GM06990 (cell line): ENCODE results near the gene ZHX3.

Experiments
- DNase-seq: peaks from one replicate; pipeline ENCODE4 v3.0.0-alpha.2; 2011; ENCODE audit not compliant: insufficient read length; ENCODE audit errors: extremely low read depth
- H3K27me3 ChIP-seq: replicated peaks from 2 replicates; pipeline ENCODE4 v1.6.0; 2011; ENCODE audit warnings: low read length; ENCODE audit not compliant: control insufficient read depth, insufficient read depth
- H3K36me3 ChIP-seq: 2 replicates; pipeline ENCODE4 v1.5.1; 2011; ENCODE audit warnings: low read length; ENCODE audit not compliant: control insufficient read depth, insufficient read depth
- H3K4me3 ChIP-seq: replicated peaks from 2 replicates; pipeline ENCODE4 v1.5.1; 2011; ENCODE audit warnings: low read depth, mild to moderate bottlenecking, control low read depth, low read length
- TF ChIP-seq, protein P1 (sequence below): IDR thresholded peaks from 2 replicates; pipeline ENCODE4 v1.5.1; 2011; ENCODE audit warnings: low read length, control low read depth, mild to moderate bottlenecking, inconsistent platforms; ENCODE audit not compliant: insufficient read depth, poor library complexity, severe bottlenecking

The ZHX3 gene

DNA sequence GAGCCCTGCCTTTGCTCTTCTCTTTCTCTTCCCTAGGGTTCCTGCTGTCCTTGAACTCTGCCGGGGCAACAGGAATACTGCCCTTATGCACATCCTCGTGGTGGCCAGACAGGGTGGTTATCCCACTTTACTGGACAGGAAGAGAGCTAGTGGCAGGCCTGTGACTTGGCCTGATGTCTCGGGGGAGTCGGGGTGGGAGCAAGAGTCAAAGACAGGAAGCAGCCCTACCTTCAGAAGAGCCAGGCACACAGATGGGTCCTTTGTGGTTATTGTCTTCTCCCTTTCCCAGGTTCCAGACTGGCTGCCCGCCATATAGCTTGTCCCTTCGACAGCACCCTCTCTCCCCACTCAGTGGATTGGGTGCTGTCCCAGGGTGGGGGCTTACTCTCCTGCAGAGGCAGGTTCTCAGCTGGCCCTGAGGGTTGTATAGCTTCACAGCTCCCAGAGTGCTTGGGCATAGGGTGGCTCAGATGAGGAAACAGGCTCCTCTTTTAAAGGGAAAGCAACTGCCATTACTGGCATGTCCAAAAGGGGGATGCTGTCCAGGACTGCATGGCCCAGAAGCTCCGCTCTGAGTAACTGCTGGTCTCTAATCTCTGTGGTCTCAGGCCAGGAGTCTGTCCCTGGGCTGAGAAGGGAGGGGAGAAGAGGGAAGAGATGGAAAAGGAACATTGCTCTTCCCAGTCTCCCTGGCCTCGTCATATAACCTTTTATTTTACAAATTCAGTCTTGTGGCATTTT lies 162.9 kb downstream of the ZHX3 start:
- H3K4me3 ChIP-seq: no peak overlapping the region
- no peak for DNase-seq
- no peaks in the 10 kb centered on the region; the same call in 1 of the 2 replicates for H3K36me3 ChIP-seq
- TF ChIP-seq, protein P1, sequence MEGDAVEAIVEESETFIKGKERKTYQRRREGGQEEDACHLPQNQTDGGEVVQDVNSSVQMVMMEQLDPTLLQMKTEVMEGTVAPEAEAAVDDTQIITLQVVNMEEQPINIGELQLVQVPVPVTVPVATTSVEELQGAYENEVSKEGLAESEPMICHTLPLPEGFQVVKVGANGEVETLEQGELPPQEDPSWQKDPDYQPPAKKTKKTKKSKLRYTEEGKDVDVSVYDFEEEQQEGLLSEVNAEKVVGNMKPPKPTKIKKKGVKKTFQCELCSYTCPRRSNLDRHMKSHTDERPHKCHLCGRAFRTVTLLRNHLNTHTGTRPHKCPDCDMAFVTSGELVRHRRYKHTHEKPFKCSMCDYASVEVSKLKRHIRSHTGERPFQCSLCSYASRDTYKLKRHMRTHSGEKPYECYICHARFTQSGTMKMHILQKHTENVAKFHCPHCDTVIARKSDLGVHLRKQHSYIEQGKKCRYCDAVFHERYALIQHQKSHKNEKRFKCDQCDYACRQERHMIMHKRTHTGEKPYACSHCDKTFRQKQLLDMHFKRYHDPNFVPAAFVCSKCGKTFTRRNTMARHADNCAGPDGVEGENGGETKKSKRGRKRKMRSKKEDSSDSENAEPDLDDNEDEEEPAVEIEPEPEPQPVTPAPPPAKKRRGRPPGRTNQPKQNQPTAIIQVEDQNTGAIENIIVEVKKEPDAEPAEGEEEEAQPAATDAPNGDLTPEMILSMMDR: no peak
- H3K27me3 ChIP-seq: no peaks in the 10 kb centered on the region

DNA sequence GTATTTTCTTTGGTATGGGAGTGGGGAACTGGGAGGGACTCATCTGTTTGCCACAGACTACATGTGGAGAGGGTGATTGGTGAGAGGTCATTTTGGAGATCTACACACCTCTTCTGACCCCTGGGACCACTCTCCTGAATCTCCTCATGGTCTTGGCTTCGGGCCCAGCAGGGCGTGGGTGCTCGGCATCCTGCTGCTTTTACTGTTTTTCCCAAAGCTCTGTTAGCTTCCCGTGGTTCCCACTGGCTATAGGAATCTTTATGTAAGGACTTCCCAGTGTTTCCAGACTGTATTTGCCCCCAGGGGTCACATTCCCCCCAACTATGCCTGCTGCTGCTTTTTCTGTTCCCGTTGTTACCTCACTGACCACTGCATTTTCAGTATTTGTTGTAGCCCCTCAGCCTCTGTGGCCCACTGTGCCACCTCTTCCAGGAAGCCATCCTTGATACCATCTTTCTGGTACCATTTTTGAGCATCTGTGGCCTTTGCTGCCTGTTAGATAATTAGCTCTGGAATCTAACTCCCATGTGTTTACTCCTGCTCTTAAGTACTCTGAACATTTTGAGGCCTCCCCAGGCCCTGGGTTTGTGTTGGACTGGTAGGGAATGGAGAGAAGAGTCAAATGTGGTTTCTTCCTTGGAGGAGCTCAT lies 165.3 kb downstream of the ZHX3 start:
- H3K36me3 ChIP-seq: peaks cover 2% of the 10 kb centered on the region

DNA sequence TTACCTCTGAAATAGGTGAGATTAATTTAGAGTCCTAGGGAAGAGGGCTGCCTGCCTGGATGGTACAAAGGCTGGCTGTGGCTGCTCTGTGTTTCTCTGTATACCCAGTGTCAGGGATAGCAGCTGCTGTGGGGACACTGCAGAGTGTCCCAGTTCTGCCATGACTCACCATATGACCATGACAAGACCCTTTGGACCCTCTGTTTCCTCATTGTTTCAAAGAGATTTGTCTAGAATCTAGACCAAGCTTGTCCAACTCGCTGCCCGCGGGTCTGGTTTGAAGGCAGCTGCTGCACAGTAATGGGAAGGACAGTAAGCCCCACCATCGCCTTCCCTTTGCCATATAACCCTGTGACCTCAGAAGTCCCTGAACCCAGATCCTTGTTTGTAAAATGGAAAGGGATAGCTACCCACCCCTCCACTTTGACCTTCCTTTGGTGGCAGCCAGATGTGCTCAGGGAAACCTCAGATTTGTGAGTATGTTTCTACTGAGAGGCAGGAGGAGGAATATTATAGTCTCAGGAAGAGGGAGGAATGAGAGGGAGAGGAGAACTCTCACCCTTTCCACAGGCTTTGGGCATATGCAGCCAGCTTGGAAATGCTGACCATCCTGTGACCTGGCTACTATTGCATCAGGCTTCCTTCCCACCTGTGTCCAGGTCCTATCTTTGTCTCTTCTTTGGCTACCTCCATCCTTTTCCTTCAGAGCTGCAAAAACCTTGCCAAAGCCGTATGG lies 166.2 kb downstream of the ZHX3 start:
- no peak for DNase-seq
- peaks cover 3% of the 10 kb centered on the region for H3K36me3 ChIP-seq

More for the DNA sequence above, 165.3 kb downstream of the ZHX3 start:
- TF ChIP-seq, protein P1: no peak
- Histone ChIP-seq H3K27me3 (no peaks in the 10 kb centered on the region), H3K4me3 (no peak overlapping the region)
- no peak for DNase-seq

DNA sequence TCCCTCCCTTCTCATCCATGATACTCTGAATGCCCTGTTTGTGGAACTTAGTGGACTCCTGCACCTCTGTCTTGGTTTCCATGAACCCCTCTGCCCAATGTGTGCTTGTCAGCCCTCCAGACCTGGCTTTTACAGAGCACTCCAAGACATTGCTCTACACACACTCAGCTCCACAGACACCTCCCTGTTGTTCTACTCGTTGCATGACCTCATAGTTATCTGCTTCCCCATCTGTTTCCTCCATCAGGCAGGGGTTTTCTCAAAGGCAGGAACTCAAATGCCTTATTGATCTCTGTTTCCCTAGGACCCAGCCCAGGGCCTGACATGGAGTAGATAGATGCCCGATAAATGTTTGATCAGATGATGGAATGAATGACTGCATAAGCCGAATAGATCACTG lies 166.9 kb downstream of the ZHX3 start:
- DNase-seq: no peak
- TF ChIP-seq, protein P1: no peak
- Histone ChIP-seq H3K27me3 (no peaks in the 10 kb centered on the region), H3K36me3 (peaks cover 6% of the 10 kb centered on the region), H3K4me3 (no peak overlapping the region)

More for the DNA sequence above, 166.2 kb downstream of the ZHX3 start:
- Histone ChIP-seq H3K27me3 (no peaks in the 10 kb centered on the region), H3K4me3 (no peak overlapping the region)
- TF ChIP-seq, protein P1: no peak

DNA sequence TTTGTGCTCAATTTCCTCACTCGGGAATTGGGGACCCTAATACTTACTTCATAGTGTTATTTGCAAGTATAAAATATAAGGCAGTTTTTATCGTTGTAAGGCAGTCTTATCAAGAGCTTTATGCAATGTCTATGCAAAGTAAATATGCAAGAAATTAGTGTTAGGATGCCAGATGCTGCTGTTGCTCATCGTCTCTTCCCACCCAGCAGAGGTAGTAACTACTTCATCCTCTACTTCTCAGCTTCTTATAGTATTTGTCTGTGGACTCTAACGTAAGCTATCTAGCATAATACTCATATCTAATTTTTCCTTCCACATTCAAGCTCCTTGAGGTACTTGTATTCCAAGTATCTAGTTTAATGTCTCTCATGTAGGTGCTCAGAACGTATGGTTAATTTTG lies 168.6 kb downstream of the ZHX3 start:
- peaks cover 6% of the 10 kb centered on the region for H3K36me3 ChIP-seq
- DNase-seq: no peak

More for the DNA sequence above, 168.6 kb downstream of the ZHX3 start:
- TF ChIP-seq, protein P1: no peak
- H3K4me3 ChIP-seq: no peak overlapping the region
- no peaks in the 10 kb centered on the region for H3K27me3 ChIP-seq
